Choroid plexus epithelial cell (primary cell): ENCODE results near the gene POLR2E.

Experiments used
- DNase-seq: peaks from one replicate; pipeline ENCODE4 v3.0.0-alpha.2; 2010; ENCODE audit warnings: low read depth
- H3K4me3 ChIP-seq: 2 replicates; pipeline ENCODE4 v1.5.1; 2011; ENCODE audit warnings: low read depth, mild to moderate bottlenecking, control low read depth, low read length, moderate library complexity
- TF ChIP-seq, protein P1 (sequence below): conservative IDR thresholded peaks from 2 replicates; pipeline ENCODE4 v1.5.1; 2011; ENCODE audit warnings: low read depth, mild to moderate bottlenecking, control low read depth, inconsistent platforms, low read length, moderate library complexity

POLR2E gene

GRCh38 chr19:1060689-1061088 is 34.5 kb downstream of the POLR2E start:
- no peak overlapping the region for H3K4me3 ChIP-seq
- TF ChIP-seq, protein P1, sequence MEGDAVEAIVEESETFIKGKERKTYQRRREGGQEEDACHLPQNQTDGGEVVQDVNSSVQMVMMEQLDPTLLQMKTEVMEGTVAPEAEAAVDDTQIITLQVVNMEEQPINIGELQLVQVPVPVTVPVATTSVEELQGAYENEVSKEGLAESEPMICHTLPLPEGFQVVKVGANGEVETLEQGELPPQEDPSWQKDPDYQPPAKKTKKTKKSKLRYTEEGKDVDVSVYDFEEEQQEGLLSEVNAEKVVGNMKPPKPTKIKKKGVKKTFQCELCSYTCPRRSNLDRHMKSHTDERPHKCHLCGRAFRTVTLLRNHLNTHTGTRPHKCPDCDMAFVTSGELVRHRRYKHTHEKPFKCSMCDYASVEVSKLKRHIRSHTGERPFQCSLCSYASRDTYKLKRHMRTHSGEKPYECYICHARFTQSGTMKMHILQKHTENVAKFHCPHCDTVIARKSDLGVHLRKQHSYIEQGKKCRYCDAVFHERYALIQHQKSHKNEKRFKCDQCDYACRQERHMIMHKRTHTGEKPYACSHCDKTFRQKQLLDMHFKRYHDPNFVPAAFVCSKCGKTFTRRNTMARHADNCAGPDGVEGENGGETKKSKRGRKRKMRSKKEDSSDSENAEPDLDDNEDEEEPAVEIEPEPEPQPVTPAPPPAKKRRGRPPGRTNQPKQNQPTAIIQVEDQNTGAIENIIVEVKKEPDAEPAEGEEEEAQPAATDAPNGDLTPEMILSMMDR: no peak
- DNase-seq: no peak

- DNase-seq: no peak
- H3K4me3 ChIP-seq: no peak overlapping the region
- TF ChIP-seq, protein P1: no peak
Measured at GRCh38 chr19:1058112-1058511, 37.1 kb downstream of the POLR2E start.

DNA sequence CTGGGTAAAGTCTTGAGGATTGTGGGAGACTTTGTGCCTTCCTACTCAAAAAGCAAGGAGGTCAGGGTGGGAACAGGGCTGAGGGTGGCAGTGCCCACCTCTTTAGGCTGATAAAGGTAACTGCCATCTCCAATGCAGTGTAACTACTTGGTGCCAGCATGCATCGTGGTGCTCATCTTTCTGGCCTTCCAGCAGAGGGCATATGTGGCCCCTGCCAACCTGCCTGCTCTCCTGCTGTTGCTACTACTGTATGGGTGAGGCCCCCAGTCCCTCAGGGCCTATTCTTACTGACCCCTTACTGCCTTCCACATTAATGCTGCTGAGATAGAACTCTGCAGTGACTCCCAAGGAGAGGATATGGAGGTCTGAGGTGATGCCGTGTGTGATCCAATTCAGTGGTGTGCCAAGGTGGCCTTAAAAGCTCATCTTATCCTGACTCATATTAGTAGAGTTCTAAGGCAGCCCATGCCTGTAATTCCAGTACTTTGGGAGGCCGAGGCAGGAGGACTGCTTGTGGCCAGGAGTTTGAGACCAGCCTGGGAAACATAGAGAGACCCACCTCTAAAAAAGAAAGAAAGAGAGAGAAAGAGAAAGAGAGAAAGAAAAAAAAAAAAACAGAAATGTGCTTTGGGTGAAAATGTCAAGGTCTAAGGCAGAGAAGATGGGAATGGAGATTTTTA is 37.9 kb downstream of the POLR2E start:
- TF ChIP-seq, protein P1: no peak
- no peak overlapping the region for H3K4me3 ChIP-seq
- peak; percentile 70 for DNase-seq

DNA sequence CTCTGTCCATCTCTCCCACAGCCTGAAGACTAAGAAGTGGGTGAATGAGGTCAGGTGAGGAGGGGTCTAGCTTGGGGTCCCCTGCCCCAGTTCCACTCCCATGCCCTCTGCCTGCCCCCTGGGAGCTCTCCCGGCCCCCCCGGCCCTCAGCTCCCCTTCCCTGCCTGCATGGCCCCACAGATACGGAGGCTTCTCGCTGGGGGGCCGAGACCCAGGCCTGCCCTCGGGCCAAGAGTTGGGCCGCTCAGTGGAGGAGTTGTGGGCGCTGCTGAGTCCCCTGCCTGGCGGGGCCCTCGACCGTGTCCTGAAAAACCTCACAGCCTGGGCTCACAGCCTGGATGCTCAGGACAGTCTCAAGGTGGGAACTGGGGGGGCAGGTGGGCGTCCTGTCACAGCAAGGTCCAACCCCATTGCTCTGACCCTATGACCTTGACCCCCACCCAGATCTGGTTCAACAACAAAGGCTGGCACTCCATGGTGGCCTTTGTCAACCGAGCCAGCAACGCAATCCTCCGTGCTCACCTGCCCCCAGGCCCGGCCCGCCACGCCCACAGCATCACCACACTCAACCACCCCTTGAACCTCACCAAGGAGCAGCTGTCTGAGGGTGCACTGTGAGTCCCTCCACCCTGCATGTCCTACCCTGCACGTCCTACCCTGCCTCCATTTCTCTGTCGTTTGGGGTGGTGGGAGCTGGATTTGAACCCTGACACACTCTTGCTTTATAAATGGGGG is 39.1 kb downstream of the POLR2E start:
- TF ChIP-seq, protein P1: no peak
- H3K4me3 ChIP-seq: no peak overlapping the region
- DNase-seq: no peak

DNA sequence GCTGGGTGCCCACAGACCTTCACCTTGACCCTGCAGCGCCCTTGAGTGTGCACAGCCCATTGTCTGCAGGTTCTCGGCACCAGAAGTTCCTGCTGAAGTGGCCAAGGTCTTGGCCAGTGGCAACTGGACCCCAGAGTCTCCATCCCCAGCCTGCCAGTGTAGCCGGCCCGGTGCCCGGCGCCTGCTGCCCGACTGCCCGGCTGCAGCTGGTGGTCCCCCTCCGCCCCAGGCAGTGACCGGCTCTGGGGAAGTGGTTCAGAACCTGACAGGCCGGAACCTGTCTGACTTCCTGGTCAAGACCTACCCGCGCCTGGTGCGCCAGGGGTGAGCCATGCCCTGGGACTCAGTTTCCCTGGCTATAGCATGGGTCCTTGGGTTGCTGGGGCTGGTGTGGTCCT is 40.1 kb downstream of the POLR2E start:
- DNase-seq: no peak
- TF ChIP-seq, protein P1: no peak
- no peak overlapping the region for H3K4me3 ChIP-seq

DNA sequence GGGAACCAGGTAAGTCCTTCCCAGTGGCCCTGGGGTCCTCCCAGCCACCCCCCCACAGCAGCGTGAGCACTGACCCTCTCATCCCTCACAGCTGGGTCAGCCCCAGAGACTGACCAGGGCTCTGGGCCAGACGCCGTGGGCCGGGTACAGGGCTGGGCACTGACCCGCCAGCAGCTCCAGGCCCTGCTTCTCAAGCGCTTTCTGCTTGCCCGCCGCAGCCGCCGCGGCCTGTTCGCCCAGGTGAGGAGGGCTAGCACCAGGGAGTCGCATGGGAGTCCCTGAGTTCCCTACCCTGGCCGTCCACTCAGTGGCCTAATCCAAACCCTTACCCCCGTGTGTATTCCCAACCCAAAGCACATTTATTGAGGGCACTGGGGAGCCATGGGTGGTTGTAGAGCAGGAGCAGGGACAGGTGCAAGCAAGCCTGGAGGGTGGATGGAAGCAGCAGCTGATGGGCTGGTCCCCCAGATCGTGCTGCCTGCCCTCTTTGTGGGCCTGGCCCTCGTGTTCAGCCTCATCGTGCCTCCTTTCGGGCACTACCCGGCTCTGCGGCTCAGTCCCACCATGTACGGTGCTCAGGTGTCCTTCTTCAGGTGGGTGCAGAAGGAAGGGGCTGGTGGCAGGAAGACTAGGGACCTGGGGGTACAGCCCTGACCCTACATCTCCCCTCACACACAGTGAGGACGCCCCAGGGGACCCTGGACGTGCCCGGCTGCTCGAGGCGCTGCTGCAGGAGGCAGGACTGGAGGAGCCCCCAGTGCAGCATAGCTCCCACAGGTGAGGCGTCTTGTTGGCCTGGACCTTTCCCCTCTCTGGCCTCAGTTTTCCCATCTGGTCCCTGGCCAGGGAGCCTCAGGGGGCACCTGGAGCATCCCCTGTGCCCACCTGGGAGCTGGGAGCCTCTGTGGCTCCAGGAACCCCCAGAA is 40.8 kb downstream of the POLR2E start:
- TF ChIP-seq, protein P1: no peak
- DNase-seq: no peak
- H3K4me3 ChIP-seq: no peak overlapping the region
